ENCODE measurements around the gene TCF15.
A peak's percentile ranks its signal among the peaks of the same experiment; 100 is the strongest.

The TCF15 gene, protein sequence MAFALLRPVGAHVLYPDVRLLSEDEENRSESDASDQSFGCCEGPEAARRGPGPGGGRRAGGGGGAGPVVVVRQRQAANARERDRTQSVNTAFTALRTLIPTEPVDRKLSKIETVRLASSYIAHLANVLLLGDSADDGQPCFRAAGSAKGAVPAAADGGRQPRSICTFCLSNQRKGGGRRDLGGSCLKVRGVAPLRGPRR

GRCh38 chr20:610130-611046 is at the start of gene TCF15:
TCF15 (minus strand) TSS chr20:610309; CDS start chr20:610237, 72 bp downstream.
- DNase-seq (ENCODE audit: low spot score), result peak; percentile 42

GRCh38 chr20:658731-659291 is 48.7 kb upstream of the TCF15 start:
- DNase-seq (ENCODE audit: low spot score), result no peak

DNA sequence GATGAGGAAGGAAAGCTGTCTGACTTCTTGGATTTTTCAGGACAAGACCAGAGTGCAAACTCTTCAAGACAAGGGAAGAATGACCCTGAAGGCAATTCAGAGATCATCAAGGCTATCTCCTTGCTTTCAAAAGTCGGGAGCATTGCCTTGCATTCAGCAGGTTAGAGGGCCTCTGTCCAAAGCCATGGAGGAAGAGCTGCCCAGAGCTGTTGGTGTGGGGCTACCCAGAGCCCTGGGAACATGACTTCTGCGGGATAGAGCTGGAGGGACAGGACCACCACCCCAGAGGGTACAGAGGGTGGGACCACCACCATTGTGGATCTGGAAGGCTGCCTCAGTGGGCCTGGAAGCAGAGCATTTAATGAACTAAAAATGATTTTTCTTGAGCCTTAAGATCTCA is 48.1 kb upstream of the TCF15 start:
- DNase-seq (ENCODE audit: low spot score), result no peak

DNA sequence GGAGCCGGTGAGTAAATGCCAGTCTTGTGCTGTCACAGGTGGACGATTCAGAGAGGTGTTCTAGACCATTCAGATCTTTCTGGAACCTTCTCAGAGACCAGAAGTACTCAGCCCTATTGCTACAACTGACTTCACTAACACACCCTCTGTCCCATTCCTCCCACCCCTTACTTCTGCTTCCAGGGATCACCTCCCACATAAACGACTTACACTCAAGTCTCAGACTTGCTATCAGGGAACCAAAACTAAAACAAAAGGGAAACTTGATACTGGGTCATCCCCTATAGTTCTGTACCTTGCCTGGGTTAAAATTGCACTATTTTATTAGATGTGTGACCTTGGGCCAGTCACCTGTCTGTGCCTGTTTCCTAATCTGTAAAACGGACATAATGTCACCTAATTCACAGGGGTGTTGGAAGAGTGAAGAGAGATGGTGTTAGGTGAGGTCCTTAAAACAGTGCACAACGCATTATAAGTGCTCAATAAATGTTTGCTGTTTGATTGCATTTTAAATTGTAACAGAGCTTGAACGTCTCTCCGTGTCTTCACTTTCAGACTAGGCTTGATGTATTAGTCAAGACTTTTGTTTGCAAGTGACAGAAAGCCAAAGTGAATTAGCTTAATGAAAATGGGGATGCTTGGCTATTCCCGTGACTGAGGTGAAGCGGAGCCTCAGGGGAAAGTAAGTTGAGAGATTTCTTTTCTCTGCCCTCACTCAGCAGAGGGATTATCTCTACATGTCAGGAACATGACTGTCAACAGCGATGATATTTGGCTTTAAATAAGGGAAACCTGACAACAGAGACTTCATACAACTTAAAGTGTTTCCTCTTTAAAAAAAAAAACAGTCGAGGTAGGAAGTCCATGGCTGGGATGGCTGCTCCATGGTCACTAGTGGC is 45.9 kb upstream of the TCF15 start:
- DNase-seq (ENCODE audit: low spot score), result no peak

DNA sequence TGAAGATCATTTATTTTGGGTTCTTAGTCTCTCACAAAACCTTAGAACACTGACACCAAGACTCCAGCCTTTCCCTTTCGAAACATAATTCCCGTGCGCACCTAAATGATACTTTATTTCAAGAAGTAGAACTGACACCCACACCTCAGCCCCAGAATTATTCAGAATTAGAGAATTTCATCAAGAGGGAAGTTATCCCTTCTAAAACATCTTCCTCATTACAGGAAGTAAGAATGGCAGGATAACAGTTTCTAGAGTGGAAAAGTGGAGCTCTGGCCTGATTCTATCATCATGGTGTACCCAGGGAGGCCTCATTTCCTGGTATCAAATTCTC is 44.3 kb upstream of the TCF15 start:
- no peak for DNase-seq (ENCODE audit: low spot score)

GRCh38 chr20:653590-654416 is 43.7 kb upstream of the TCF15 start:
- no peak for DNase-seq (ENCODE audit: low spot score)

- DNase-seq (ENCODE audit: low spot score), result peak; percentile 98
Observed at GRCh38 chr20:653110-653589, 43.0 kb upstream of the TCF15 start, which contains the start of gene SRXN1. SRXN1 (minus strand) TSS chr20:653200; CDS start chr20:653185, 15 bp downstream.

GRCh38 chr20:652615-653109 is 42.6 kb upstream of the TCF15 start:
- no peak for DNase-seq (ENCODE audit: low spot score)

DNA sequence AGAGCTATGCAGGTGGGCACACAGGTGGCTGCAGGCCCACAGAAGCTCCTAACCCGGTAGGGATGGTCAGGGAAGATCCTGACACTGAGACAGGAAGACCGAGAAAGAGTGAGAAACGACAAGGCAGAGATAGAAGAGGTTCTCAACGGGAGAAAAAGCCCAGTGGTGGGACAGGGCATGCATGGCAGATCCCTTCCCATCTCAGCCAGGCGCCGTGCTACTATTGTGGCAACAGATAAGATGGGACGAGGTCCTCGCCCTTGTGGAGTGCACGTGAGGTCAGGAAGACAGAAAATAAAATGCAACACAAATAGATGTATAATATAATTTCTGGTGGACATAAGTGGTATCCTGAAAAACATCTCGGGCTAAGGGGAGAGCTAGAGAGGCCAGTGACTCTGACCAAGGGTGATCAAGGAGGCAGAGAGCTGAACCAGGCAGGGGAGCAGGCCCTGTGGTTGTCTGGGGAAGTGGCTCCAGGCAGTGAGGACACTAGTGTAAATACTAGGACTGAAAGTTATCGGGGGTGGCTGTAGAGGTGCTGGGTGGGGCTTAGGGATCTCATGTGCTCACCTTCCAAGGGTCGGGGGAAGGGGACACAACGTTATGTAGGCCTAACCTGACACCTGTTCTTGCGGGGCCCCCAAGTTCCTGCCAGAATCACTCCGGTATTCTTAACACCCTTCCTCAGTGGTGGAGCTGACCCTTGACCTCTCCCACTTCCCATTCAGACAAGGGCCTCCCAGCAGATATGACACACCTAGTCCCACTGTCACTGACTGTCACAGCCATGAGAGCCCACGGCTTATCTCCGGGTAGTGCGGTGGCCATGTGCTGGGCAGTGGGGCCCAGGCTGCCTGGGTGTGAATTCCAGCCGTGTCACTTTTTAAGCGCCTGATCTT is 41.9 kb upstream of the TCF15 start:
- no peak for DNase-seq (ENCODE audit: low spot score)

DNA sequence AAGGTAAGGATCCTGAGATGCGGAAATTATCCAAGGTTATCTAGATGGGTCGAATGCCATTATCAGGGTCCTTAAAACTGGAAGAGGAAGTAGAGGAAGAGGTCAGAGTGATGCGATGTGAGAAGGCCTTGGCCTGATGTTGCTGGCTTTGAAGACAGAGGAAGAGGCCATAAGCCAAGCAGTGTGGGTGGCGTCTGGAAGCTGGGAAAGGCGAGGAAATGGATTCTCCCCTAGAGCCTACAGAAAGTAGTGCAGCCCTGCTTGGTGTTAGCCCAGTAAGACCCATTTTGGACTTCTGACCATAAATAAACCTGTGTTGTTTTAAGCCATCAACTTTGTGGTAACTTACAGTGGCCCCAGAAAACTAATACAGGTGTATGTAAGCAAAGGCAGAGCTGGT is 40.8 kb upstream of the TCF15 start:
- no peak for DNase-seq (ENCODE audit: low spot score)

DNA sequence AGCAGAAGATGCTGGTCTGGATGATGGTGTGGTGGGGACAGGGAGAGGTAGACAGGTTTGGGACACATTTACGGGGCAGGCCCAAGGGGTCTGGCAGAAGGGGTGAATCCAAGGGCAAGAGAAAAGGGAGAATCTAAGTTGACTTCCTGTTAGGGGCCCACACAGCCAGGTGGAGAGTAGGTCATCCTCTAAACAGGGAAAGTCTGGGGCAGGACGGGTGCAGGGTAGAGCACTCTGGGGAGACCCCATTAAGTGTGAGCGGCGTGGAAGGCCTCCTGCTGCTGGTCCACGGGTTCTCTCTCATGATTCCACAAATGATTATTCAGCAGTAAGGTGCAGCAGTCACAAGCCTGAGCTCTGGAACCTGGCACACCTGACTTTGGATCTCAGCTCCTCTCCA is 40.2 kb upstream of the TCF15 start:
- no peak for DNase-seq (ENCODE audit: low spot score)

GRCh38 chr20:647479-648019 is 37.4 kb upstream of the TCF15 start:
- DNase-seq (ENCODE audit: low spot score), result no peak

GRCh38 chr20:646868-647233 is 36.7 kb upstream of the TCF15 start:
- DNase-seq (ENCODE audit: low spot score), result no peak

DNA sequence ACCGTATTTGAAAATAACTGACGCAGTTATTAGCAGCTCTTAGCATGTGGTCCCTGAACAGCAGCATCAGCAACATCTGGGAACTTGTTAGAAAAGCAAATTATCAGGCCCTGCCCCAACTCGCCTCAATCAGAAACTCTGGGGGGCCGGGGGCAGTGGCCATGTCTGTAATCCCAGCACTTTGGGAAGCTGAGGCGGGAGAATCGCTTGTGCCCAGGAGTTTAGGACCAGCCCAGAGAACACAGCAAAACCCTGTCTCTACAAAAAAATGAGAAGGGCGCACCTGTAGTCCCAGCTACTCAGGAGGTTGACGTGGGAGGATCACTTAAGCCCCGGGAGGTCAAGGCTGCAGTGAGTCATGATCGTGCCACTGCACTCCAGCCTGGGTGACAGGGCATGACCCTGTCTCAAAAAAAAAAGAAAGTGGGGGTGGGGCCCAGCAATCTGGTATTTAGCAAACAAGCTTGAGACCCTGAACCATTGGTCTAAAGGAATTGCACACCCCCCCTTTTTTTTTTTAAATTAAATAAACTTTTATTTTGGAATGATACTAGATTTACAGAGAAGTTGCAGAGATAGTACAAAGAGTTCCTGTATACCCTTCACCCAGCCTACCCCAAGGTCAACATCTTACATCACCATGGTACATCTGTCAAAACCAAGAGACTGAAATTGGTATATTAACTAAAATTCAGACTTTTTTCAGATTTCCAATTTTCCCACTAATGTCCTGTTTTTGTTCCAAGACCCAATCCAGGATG is 36.2 kb upstream of the TCF15 start:
- DNase-seq (ENCODE audit: low spot score), result no peak

DNA sequence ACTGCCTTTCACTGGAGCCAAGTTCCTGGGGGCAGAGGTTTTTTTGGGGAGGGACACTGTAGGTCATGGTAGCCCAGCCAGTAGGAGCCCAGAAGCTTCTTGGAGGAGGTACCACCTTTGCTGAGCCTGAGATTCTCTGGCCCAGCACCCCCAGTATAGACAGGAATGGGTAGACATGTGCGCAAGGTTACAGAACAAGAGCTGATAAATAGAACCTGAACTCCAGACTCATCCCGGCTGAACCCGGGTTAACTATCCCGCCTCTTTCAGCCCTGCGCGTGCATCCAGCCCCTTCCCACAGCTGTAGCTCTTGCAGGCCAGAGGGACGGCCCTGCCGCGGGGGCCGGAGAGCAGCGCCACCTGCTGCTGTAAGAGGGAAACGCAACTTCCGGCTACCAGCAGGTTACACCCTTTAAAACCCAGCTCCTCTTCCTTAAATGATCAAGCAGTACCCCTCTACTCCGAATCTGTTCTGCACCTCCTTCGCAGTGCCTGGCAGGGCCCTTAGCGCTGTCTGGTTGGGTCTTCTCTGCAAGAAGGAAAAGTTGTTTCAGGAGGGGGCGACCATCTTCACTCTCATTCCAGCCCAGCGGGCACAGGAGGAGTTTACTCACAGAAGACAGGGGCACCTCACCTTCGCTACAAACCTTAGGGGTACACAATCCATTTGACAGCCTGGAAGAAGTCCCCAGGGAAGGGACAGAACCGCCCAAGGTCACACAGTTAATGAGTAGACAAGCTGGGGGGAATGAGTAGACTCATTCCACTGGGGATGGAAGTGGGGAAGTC is 35.4 kb upstream of the TCF15 start:
- peak; percentile 88 for DNase-seq (ENCODE audit: low spot score)

GRCh38 chr20:644692-645317 is 34.7 kb upstream of the TCF15 start:
- no peak for DNase-seq (ENCODE audit: low spot score)

DNA sequence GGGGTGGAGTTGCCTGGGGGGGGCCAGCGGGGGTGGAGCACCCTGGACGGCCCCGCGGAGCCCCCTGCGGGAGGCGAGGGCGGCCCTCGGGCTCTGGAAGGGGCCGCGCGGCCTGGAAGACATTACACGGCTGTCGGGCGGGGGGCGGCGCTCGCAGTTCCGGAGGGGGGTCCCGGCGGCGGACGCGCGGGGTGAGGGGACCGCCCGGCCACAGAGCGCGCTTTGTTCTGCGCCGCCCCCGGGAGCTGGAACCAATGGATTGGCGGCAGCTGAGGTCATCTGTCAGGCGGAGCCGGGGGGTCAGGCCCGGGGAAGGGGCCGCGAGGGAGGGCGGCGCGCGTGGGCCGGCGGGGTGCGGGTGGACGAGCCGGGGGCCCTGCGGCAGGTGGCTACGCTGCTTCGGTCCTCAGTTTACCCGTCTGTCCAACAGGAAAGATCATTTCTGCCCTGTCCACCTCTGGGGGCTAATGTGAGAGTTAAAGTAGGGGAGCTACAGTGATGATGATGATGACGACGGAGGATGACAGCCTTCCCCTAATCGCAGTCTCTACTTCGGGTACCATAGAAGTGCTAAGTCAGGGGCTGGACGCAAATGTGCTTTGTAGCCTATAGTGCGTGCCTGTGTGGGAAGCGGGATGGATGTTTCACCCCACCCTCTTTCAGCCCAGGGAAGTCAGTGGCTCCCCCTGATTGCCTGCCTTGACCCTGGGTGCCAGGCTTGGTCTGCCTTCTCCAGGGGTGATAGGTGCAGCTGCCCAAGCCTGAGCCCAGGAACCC is 32.5 kb upstream of the TCF15 start:
- DNase-seq (ENCODE audit: low spot score), result peak; percentile 37
